NT2/D1 (cell line): ENCODE results near the gene EID3.

Experiments used
- DNase-seq: peaks from one replicate; pipeline ENCODE4 v3.0.0-alpha.2; 2011; ENCODE audit warnings: low read depth, low spot score
- H3K27me3 ChIP-seq: 2 replicates; pipeline ENCODE4 v1.6.0; 2011; ENCODE audit warnings: mild to moderate bottlenecking; ENCODE audit not compliant: insufficient read length, insufficient read depth
- H3K36me3 ChIP-seq: 2 replicates; pipeline ENCODE4 v1.6.1; 2011; ENCODE audit warnings: mild to moderate bottlenecking, low read length, mixed read lengths; ENCODE audit not compliant: insufficient read depth, insufficient read length
- H3K4me1 ChIP-seq: 2 replicates; pipeline ENCODE4 v1.5.1; 2011; ENCODE audit not compliant: insufficient read depth, insufficient read length
- H3K4me3 ChIP-seq: 2 replicates; pipeline ENCODE4 v1.5.1; 2011; ENCODE audit warnings: low read depth; ENCODE audit not compliant: insufficient read length
- H3K9ac ChIP-seq: 2 replicates; pipeline ENCODE4 v1.6.0; 2011; ENCODE audit warnings: low read depth; ENCODE audit not compliant: insufficient read length
- H3K9me3 ChIP-seq: 2 replicates; pipeline ENCODE4 v1.5.1; 2011; ENCODE audit warnings: mild to moderate bottlenecking, low read length; ENCODE audit not compliant: insufficient read depth
- SUZ12 ChIP-seq: IDR thresholded peaks from 2 replicates; pipeline ENCODE4 v1.6.1; 2011; ENCODE audit not compliant: insufficient read length, insufficient read depth; ENCODE audit errors: extremely low read depth
- YY1 ChIP-seq: IDR thresholded peaks from 2 replicates; pipeline ENCODE4 v1.6.1; 2011; ENCODE audit not compliant: insufficient read length, insufficient read depth
- ZNF274 ChIP-seq: IDR thresholded peaks from 2 replicates; pipeline ENCODE4 v1.6.1; 2011; ENCODE audit warnings: mild to moderate bottlenecking, low read depth, low read length

Gene EID3

DNA sequence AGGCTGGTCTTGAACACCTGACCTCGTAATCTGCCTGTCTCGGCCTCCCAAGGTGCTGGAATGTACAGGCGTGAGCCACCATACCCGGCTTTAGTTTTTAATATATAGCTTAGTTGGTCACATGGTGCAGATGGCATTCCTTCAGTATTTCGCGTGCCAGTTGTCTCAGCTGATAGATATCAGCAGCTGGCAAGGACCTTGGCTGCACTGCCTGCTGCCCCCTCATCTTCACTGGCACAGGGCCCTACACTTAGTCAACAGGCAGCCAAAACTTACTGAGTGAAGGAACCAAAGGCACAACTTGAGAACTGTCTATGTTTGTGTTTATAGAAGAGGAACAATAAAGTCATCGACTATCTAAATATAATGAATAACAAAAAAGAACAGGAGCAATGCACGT, 31.0 kb downstream of the EID3 start:
- Histone ChIP-seq H3K9ac (no peak overlapping the region), H3K4me3 (no peak overlapping the region), H3K36me3 (peaks cover 66% of the 10 kb centered on the region), H3K9me3 (no peaks in the 10 kb centered on the region), H3K4me1 (no peaks in the 10 kb centered on the region), H3K27me3 (no peaks in the 10 kb centered on the region)
- TF ChIP-seq SUZ12 (no peak), YY1 (no peak), ZNF274 (no peak)
- DNase-seq: no peak

DNA sequence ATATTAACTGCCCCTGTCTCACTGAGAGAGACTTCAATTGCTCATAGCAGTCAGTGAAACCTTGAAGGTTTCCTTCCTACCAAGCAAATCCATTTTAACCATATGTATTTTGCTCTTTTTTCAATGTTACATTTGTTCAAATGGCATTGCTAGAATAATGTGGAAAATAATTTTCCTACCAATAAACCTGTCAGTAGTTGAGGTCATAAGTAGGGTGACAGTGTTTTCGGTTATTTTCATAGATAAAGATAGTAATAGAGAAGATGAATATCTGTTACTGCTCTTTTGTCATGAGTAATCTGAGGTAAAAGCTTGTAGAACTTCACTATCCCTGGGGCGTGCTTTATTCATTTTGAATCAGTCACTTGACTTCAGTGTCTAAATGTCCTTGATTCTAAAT, 32.6 kb downstream of the EID3 start:
- Histone ChIP-seq H3K27me3 (no peaks in the 10 kb centered on the region), H3K9ac (no peak overlapping the region), H3K4me3 (no peak overlapping the region), H3K36me3 (peaks cover 73% of the 10 kb centered on the region), H3K4me1 (peaks cover 2% of the 10 kb centered on the region), H3K9me3 (no peaks in the 10 kb centered on the region)
- no peak for TF ChIP-seq YY1
- TF ChIP-seq ZNF274: no peak
- TF ChIP-seq SUZ12: no peak
- no peak for DNase-seq

DNA sequence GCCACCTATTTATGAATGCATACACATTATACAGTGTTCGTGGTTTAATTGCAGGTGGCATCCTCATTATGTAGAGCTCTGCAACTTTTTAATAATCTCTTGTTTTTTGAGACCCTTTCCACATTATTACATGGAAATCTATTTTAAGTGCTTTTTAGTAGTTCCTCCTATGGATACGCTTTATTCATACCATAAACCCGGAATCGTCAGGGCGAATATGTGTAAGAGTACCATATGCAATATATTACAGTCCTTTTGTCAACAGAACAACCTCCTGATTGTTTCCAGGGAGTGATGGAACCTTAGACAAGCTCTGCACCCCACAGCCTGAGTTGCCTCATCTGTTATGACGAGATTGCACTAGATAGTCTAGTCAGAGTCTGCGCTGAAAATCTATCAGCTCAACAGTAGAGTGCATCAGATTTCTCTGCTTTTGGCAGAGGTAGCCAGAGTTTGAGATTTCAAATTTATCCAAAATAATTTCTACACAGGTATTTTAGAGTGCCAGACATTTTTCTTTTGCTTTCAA, 33.6 kb downstream of the EID3 start:
- TF ChIP-seq ZNF274: no peak
- TF ChIP-seq SUZ12: no peak
- TF ChIP-seq YY1: no peak
- no peak overlapping the region for H3K9ac ChIP-seq
- no peaks in the 10 kb centered on the region for H3K9me3 ChIP-seq
- no peak overlapping the region for H3K4me3 ChIP-seq
- peaks cover 73% of the 10 kb centered on the region for H3K36me3 ChIP-seq
- no peaks in the 10 kb centered on the region for H3K27me3 ChIP-seq
- peaks cover 4% of the 10 kb centered on the region for H3K4me1 ChIP-seq
- no peak for DNase-seq

DNA sequence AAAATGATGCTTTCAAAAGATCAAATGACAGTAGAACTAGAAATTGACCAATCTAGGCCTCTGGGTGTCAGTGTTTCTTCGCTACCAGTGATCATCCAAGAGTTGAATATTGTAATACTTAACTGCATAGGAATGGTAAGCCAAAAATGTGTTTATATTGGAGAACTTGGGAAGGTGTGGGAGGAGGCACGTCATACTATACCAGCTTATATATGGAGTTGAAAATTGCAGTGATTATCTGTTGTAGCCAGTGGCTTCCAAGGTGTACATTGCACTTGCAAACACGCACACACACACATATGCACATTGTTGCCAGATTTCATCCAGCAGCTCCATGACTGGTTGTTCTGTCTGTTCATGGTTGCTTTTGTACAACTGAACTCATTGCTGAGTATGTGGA, 36.1 kb downstream of the EID3 start:
- DNase-seq: no peak
- Histone ChIP-seq H3K9ac (no peak overlapping the region), H3K9me3 (no peaks in the 10 kb centered on the region), H3K4me1 (peaks cover 4% of the 10 kb centered on the region), H3K36me3 (peaks cover 70% of the 10 kb centered on the region), H3K4me3 (no peak overlapping the region), H3K27me3 (no peaks in the 10 kb centered on the region)
- TF ChIP-seq YY1 (no peak), ZNF274 (no peak), SUZ12 (no peak)

DNA sequence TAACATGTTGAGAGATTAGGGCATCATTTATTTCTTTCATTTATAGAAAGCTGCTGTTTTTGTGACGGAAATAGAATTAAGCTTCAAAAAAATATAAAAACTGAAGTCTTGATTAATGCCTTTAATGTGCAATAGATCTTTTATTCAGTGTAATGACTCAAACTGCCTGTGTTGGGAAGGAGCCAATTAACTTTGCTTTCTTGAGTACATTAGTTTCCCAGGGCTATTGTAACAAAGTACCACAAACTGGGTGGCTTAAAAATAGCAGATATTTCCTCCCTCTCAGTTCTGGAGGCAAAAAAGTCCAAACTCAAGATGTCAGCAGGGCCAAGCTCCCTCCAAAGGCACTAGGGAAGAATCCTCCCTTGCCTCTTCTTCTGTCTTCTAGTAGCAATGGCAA, 36.6 kb downstream of the EID3 start:
- Histone ChIP-seq H3K36me3 (peaks cover 67% of the 10 kb centered on the region), H3K9ac (no peak overlapping the region), H3K4me3 (no peak overlapping the region), H3K27me3 (no peaks in the 10 kb centered on the region), H3K9me3 (no peaks in the 10 kb centered on the region), H3K4me1 (peaks cover 4% of the 10 kb centered on the region)
- no peak for DNase-seq
- TF ChIP-seq YY1 (no peak), SUZ12 (no peak), ZNF274 (no peak)

DNA sequence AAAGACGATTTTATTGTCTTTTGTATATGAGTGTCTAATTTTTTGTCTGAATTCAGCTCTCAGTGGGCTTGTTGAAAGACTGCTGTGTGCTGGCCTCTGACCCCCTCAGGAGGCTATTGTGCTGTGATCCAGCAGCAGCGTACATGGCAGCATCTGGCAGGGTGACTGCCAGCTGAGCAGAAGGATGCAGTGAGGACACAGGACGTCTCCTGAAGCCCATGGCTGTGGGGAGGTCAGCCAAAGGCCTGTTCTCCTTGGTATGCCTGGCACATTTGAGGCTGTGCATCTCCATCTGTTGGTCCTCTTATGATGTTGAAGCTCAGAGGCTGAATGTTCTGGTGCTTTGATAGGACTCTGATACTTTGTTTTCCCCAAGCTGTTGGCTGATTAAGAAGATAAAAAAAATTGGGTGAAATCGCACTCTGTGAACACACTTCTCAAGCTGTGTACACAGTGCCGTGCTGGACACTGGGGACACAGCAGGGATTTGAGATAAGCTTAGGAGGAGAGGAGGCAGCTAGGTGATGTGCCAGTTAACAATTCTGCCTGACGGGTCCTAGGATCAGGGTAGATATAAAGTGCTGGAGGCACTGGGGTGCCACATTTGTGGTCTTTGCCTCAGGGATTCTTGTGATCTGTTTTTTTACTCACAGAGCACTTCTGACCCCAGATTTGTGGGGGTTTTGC, 37.5 kb downstream of the EID3 start:
- H3K4me3 ChIP-seq: no peak overlapping the region
- H3K36me3 ChIP-seq: peaks cover 62% of the 10 kb centered on the region
- no peaks in the 10 kb centered on the region for H3K9me3 ChIP-seq
- peaks cover 4% of the 10 kb centered on the region for H3K4me1 ChIP-seq
- no peak for DNase-seq
- H3K27me3 ChIP-seq: no peaks in the 10 kb centered on the region
- H3K9ac ChIP-seq: no peak overlapping the region
- TF ChIP-seq YY1 (no peak), ZNF274 (no peak), SUZ12 (no peak)

DNA sequence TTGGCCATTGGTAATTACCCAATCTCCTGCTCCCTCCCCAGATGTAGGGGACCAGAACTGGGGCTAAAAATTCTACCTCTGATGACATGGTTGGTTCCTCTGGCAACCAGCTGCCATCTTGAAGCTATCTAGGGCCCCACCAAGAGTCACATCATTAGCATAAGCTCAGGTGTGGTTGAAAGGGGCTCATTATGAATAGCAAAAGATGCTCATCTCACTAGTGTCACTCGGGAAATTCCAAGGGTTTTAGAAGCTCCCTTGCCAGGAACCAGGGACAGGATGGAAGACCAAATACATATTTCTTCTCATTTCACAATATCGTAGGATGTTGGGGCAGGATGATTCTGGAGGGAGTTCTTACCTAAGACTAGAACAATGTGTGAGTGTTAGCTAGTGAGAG, 38.6 kb downstream of the EID3 start:
- Histone ChIP-seq H3K36me3 (peaks cover 60% of the 10 kb centered on the region), H3K27me3 (no peaks in the 10 kb centered on the region), H3K9ac (no peak overlapping the region), H3K4me1 (peaks cover 4% of the 10 kb centered on the region), H3K9me3 (no peaks in the 10 kb centered on the region), H3K4me3 (no peak overlapping the region)
- TF ChIP-seq ZNF274: no peak
- no peak for TF ChIP-seq SUZ12
- no peak for TF ChIP-seq YY1
- no peak for DNase-seq
